Stimulated activated CD4-positive, alpha-beta T cell treated with anti-CD3 and anti-CD28 coated beads, Interleukin-12 subunit alpha, Interleukin-12 subunit beta, amount 100 ng/mL, for 48 hours (primary cell): Measurements from ENCODE around the gene PYROXD2.

Experiments
- DNase-seq, 3 donors: peaks; one replicate each; pipeline ENCODE4 v3.0.0-alpha.2; 2020; ENCODE audit warnings: low read depth in 2 of 3, low spot score in 1 of 3

The PYROXD2 gene

GRCh38 chr10:98338318-98338717 is 76.7 kb downstream of the PYROXD2 start:
- no peak for DNase-seq

- no peak for DNase-seq
These were observed 77.5 kb downstream of the PYROXD2 start for GRCh38 chr10:98337484-98337883.
